H1 (cell line): ENCODE measurements around the gene DAB2IP. TPM values are rescaled to one million over a fixed set of nuclear protein-coding genes. Genes with fewer than 3 reads are reported as not detected.

Source experiments
- CTCF ChIA-PET: fragments of 300-600 bp; sonication (Branson Sonifier 250); formaldehyde crosslinking; loops from one replicate; lab custom pipeline; 2021; ENCODE audit not compliant: partially characterized antibody; lab: Charles Lee
- POLR2A ChIA-PET: fragments of 300-600 bp; sonication (Branson Sonifier 250); formaldehyde crosslinking; loops from one replicate; lab custom pipeline; 2021; ENCODE audit warnings: inconsistent platforms; ENCODE audit not compliant: partially characterized antibody; lab: Charles Lee
- DNase-seq, 2 experiments: peaks; one replicate each; pipeline versions ENCODE4 v3.0.0 to v3.0.0-alpha.2; 2010 to 2022; ENCODE audit warnings: low spot score in 2 of 2, low read depth in 1 of 2, mixed read lengths in 1 of 2
- FAIRE-seq: peaks from 2 replicates; lab custom pipeline; 2011; peaks lifted over from hg19 to GRCh38; lab: Jason Lieb, UNC
- H2AFZ ChIP-seq: 2 replicates; pipeline ENCODE4 v1.8.1; 2012; ENCODE audit warnings: low read length, inconsistent platforms
- H2AK5ac ChIP-seq: 2 replicates; pipeline ENCODE4 v1.6.1; 2013; ENCODE audit warnings: low read depth, low read length
- H2BK120ac ChIP-seq: replicated peaks from 2 replicates; pipeline ENCODE3; 2013; ENCODE audit warnings: low read depth, low read length, inconsistent platforms
- H2BK12ac ChIP-seq: 2 replicates; pipeline ENCODE4 v1.6.1; 2013; ENCODE audit warnings: low read depth, low read length
- H2BK15ac ChIP-seq: 2 replicates; pipeline ENCODE4 v1.6.1; 2013; ENCODE audit warnings: low read length
- H2BK20ac ChIP-seq: 2 replicates; pipeline ENCODE4 v1.6.1; 2013; ENCODE audit warnings: low read length
- H2BK5ac ChIP-seq: 2 replicates; pipeline ENCODE4 v1.6.1; 2013; ENCODE audit warnings: low read depth, low read length
- H3K14ac ChIP-seq: 2 replicates; pipeline ENCODE4 v1.6.1; 2013; ENCODE audit warnings: inconsistent platforms; ENCODE audit not compliant: insufficient read length
- H3K18ac ChIP-seq: 2 replicates; pipeline ENCODE4 v1.6.1; 2013; ENCODE audit warnings: low read length; ENCODE audit errors: extremely low read depth
- H3K23ac ChIP-seq: 2 replicates; pipeline ENCODE4 v1.6.1; 2013; ENCODE audit warnings: inconsistent platforms; ENCODE audit not compliant: insufficient read length
- H3K23me2 ChIP-seq: 2 replicates; pipeline ENCODE4 v1.6.1; 2013; ENCODE audit warnings: low read depth, low read length
- H3K27ac ChIP-seq: 2 replicates; pipeline ENCODE4 v1.6.1; 2011; ENCODE audit warnings: low read depth, low read length, inconsistent platforms
- H3K27me3 ChIP-seq, 4 experiments: replicated peaks in 1 of 4; 1 replicate in 1 of 4; 2 replicates in 3 of 4; pipeline versions ENCODE4 v1.6.1 to v1.8.1; 2011 to 2013; ENCODE audit warnings: low read length in 3 of 4, mild to moderate bottlenecking in 3 of 4, inconsistent platforms in 2 of 4, mixed read lengths in 2 of 4, moderate library complexity in 1 of 4; ENCODE audit not compliant: control insufficient read depth in 3 of 4, insufficient read depth in 3 of 4; ENCODE audit errors: extremely low read depth in 1 of 4
- H3K36me3 ChIP-seq, 4 experiments: 2 replicates each; pipeline versions ENCODE4 v1.6.1 to v1.8.1; 2011 to 2013; ENCODE audit warnings: mild to moderate bottlenecking in 4 of 4, low read length in 3 of 4, moderate library complexity in 2 of 4, control low read depth in 1 of 4, inconsistent platforms in 1 of 4; ENCODE audit not compliant: insufficient read depth in 4 of 4, control insufficient read depth in 2 of 4
- H3K4ac ChIP-seq: replicated peaks from 2 replicates; pipeline ENCODE3; 2013; ENCODE audit warnings: low read length, low read depth, mixed read lengths, inconsistent platforms; ENCODE audit not compliant: insufficient read length
- H3K4me1 ChIP-seq, 4 experiments: replicated peaks in 1 of 4; 1 replicate in 1 of 4; 2 replicates in 3 of 4; pipeline versions ENCODE4 v1.6.1 to v1.8.1; 2011 to 2013; ENCODE audit warnings: low read length in 3 of 4, inconsistent platforms in 2 of 4, mixed read lengths in 1 of 4; ENCODE audit not compliant: insufficient read depth in 4 of 4, control insufficient read depth in 3 of 4
- H3K4me2 ChIP-seq, 2 experiments: 2 replicates each; pipeline versions ENCODE4 v1.6.1 to v1.8.1; 2011 to 2013; ENCODE audit warnings: low read depth in 2 of 2, low read length in 2 of 2, control low read depth in 1 of 2, inconsistent platforms in 1 of 2, mild to moderate bottlenecking in 1 of 2; ENCODE audit not compliant: insufficient read depth in 1 of 2
- H3K4me3 ChIP-seq, 4 experiments: fragments of 200-600, 300-600 bp in 1 of 4; sonication (generic), shearing (Covaris generic), sonication (Bioruptor Twin) in 1 of 4; 2 replicates each; pipeline versions ENCODE4 v1.5.1 to v1.8.1; 2011 to 2016; ENCODE audit warnings: low read length in 4 of 4, low read depth in 3 of 4, control low read depth in 2 of 4, inconsistent platforms in 2 of 4, mild to moderate bottlenecking in 2 of 4, mixed read lengths in 1 of 4, moderate library complexity in 1 of 4; ENCODE audit not compliant: insufficient read depth in 2 of 4; ENCODE audit errors: extremely low read depth in 1 of 4
- H3K56ac ChIP-seq: replicated peaks from 2 replicates; pipeline ENCODE3; 2013; ENCODE audit warnings: low read depth, mild to moderate bottlenecking, mixed read lengths, low read length, inconsistent platforms; ENCODE audit not compliant: insufficient read length
- H3K79me1 ChIP-seq: 2 replicates; pipeline ENCODE4 v1.6.1; 2013; ENCODE audit warnings: low read depth, low read length, control low read depth
- H3K79me2 ChIP-seq, 2 experiments: 2 replicates each; pipeline versions ENCODE4 v1.6.1 to v1.8.1; 2012 to 2013; ENCODE audit warnings: low read length in 2 of 2, mild to moderate bottlenecking in 2 of 2, inconsistent platforms in 1 of 2; ENCODE audit not compliant: insufficient read depth in 2 of 2, control insufficient read depth in 1 of 2
- H3K9ac ChIP-seq, 4 experiments: replicated peaks in 1 of 4; 1 replicate in 1 of 4; 2 replicates in 3 of 4; pipeline versions ENCODE4 v1.6.1 to v1.8.1; 2011 to 2013; ENCODE audit warnings: low read depth in 3 of 4, low read length in 3 of 4, control low read depth in 2 of 4, mild to moderate bottlenecking in 2 of 4, moderate library complexity in 2 of 4, inconsistent platforms in 1 of 4; ENCODE audit errors: extremely low read depth in 1 of 4
- H3K9me3 ChIP-seq, 2 experiments: 2 replicates each; pipeline versions ENCODE4 v1.6.1 to v1.8.1; 2012 to 2013; ENCODE audit warnings: mild to moderate bottlenecking in 2 of 2, moderate library complexity in 2 of 2, control low read depth in 1 of 2, inconsistent platforms in 1 of 2, low read depth in 1 of 2, low read length in 1 of 2, mixed read lengths in 1 of 2; ENCODE audit not compliant: insufficient read depth in 2 of 2
- H4K20me1 ChIP-seq, 2 experiments: replicated peaks in 1 of 2; 2 replicates each; pipeline versions ENCODE3 to v1.8.1; 2011 to 2013; ENCODE audit warnings: inconsistent platforms in 2 of 2, low read length in 2 of 2, mild to moderate bottlenecking in 1 of 2; ENCODE audit not compliant: insufficient read depth in 2 of 2, control insufficient read depth in 1 of 2
- H4K5ac ChIP-seq: 2 replicates; pipeline ENCODE4 v1.6.1; 2013; ENCODE audit warnings: low read length, low read depth, mixed read lengths, inconsistent platforms; ENCODE audit not compliant: insufficient read length
- H4K8ac ChIP-seq: 2 replicates; pipeline ENCODE4 v1.8.0; 2013; ENCODE audit warnings: mild to moderate bottlenecking, moderate library complexity, low read length, inconsistent platforms; ENCODE audit not compliant: insufficient read depth; ENCODE audit errors: extremely low read depth
- H4K91ac ChIP-seq: replicated peaks from 2 replicates; pipeline ENCODE3; 2013; ENCODE audit warnings: low read length, mixed read lengths, inconsistent platforms; ENCODE audit not compliant: insufficient read length
- CHD1 ChIP-seq: IDR thresholded peaks from 2 replicates; pipeline ENCODE4 v1.6.1; 2012; ENCODE audit warnings: low read depth, low read length, improper control_type of control experiment
- FOSL1 ChIP-seq: IDR thresholded peaks from 2 replicates; pipeline ENCODE4 v1.6.1; 2011; ENCODE audit warnings: mild to moderate bottlenecking, low read depth, low read length, moderate library complexity; ENCODE audit not compliant: insufficient read depth
- JUN ChIP-seq: IDR thresholded peaks from 2 replicates; pipeline ENCODE4 v1.6.1; 2011; ENCODE audit warnings: low read depth, mild to moderate bottlenecking, improper control_type of control experiment, low read length
- KDM5A ChIP-seq: fragments of 200-600 bp; IDR thresholded peaks from 2 replicates; pipeline ENCODE4 v1.7.1; 2012; ENCODE audit warnings: mild to moderate bottlenecking, low read length, inconsistent platforms, mixed read lengths
- MAFK ChIP-seq: IDR thresholded peaks from 2 replicates; pipeline ENCODE4 v1.6.1; 2012; ENCODE audit warnings: low read depth, mild to moderate bottlenecking, improper control_type of control experiment, low read length
- RBBP5 ChIP-seq: IDR thresholded peaks from 2 replicates; pipeline ENCODE4 v1.7.1; 2012; ENCODE audit warnings: low read depth, mild to moderate bottlenecking, inconsistent platforms, low read length, moderate library complexity, borderline replicate concordance
- WGBS, 2 experiments: shearing (Covaris generic) in 1 of 2; methylation state at CpG; one replicate each; pipeline versions ENCODE4 v1.1.6 to v1.1.7; 2013 to 2015; ENCODE audit warnings: low lambda C conversion rate in 2 of 2, mixed read lengths in 2 of 2, inconsistent platforms in 1 of 2, low coverage in 1 of 2, missing lambda C conversion rate in 1 of 2; ENCODE audit not compliant: insufficient replicate concordance in 2 of 2, insufficient coverage in 1 of 2, insufficient read length in 1 of 2; ENCODE audit errors: extremely low coverage in 1 of 2, missing lambda C conversion rate in 1 of 2; 5-methylcytosine and 5-hydroxymethylcytosine counted together
- polyA plus RNA-seq, 7 experiments: library from polyadenylated mRNA; depleted of rRNA in 3 of 7; stranded (reverse) in 5 of 7; unstranded in 2 of 7; fragments of >200 nt in 5 of 7; fragments of 200-250 nt in 2 of 7; gene quantifications; 1 replicate in 5 of 7; 2 replicates in 1 of 7; 4 replicates in 1 of 7; pipeline versions ENCODE4 v1.2.1 to v1.2.3, GENCODE V29; 2011 to 2013; ENCODE audit warnings: missing spikeins in 2 of 7, mixed read lengths in 2 of 7
- total RNA-seq: library from RNA; stranded (reverse); fragmentation: NEBNext Ultra II Directional; extraction: Animal tissue kit (Norgen Biotek cat#: 25700); gene quantifications from 2 replicates; pipeline ENCODE4 v1.2.1, GENCODE V29; 2021
- TF ChIP-seq, protein P1 (sequence below), 3 experiments: IDR thresholded peaks; 1 replicate in 2 of 3; 2 replicates in 1 of 3; pipeline versions ENCODE4 v1.5.1 to v1.6.1; 2011; ENCODE audit warnings: low read length in 3 of 3, mild to moderate bottlenecking in 3 of 3, inconsistent platforms in 2 of 3, low read depth in 1 of 3, moderate library complexity in 1 of 3; ENCODE audit not compliant: insufficient read depth in 1 of 3; ENCODE audit errors: control extremely low read depth in 1 of 3
- TF ChIP-seq, protein P2 (sequence below): IDR thresholded peaks from 2 replicates; pipeline ENCODE4 v1.6.1; 2011; ENCODE audit warnings: low read length, improper control_type of control experiment

DAB2IP gene
- total and polyA plus RNA-seq, 2 of the 8 experiments (the other 6 are each of a cell fraction or from before 2014, with no cell fraction given): 19.7 to 39.5 TPM

- Histone ChIP-seq H2AFZ (no peak overlapping the region), H2BK5ac (no peak overlapping the region), H3K4me1 (peaks cover 0 to 10% (median 5%) of the 10 kb centered on the region in 4 experiments; a peak in 5 of 7 replicates), H3K23ac (no peak overlapping the region), H2BK120ac (no peak overlapping the region), H2AK5ac (peak overlapping the region; percentile 4; the same call in 1 of the 2 replicates), H3K79me1 (peaks cover 2% of the 10 kb centered on the region; the same call in 1 of the 2 replicates), H3K9me3 (no peaks in the 10 kb centered on the region), H3K18ac (no peak overlapping the region; the same call in 1 of the 2 replicates), H4K20me1 (peaks cover 5 to 8% of the 10 kb centered on the region in 2 experiments), H4K5ac (no peak overlapping the region), H3K36me3 (no peaks in the 10 kb centered on the region), H3K4me3 (no peak overlapping the region), H3K27ac (no peak overlapping the region), H2BK20ac (no peak overlapping the region), H3K9ac (no peak overlapping the region), H3K27me3 (no peaks in the 10 kb centered on the region), H2BK15ac (0 out of 2 replicates have a peak overlapping the region, but pooled peaks have one; percentile 8), H3K14ac (no peak overlapping the region), H3K4ac (no peak overlapping the region), H2BK12ac (no peak overlapping the region), H4K91ac (no peak overlapping the region), H3K79me2 (no peaks in the 10 kb centered on the region; a peak in 1 of 4 replicates), H4K8ac (no peak overlapping the region), H3K4me2 (no peak overlapping the region), H3K56ac (no peak overlapping the region), H3K23me2 (no peaks in the 10 kb centered on the region)
- ChIA-PET CTCF (interaction anchor here (0.6 to 6.0 kb wide), 14 partner anchors 6 to 376 kb away, joined by 3 to 56 read pairs (median 6); no protein-coding TSS in a partner anchor), POLR2A (interaction anchor here (5.7 kb wide), 1 partner anchor 14 kb away, joined by 26 read pairs; no protein-coding TSS in a partner anchor)
- FAIRE-seq: no peak
- WGBS, 2 experiments: 83% methylated on average over 11 of the region's 11 CpGs; no CpG with 5 or more reads in 1 of the 2 experiments
- DNase-seq: no peak
- TF ChIP-seq, protein P1, sequence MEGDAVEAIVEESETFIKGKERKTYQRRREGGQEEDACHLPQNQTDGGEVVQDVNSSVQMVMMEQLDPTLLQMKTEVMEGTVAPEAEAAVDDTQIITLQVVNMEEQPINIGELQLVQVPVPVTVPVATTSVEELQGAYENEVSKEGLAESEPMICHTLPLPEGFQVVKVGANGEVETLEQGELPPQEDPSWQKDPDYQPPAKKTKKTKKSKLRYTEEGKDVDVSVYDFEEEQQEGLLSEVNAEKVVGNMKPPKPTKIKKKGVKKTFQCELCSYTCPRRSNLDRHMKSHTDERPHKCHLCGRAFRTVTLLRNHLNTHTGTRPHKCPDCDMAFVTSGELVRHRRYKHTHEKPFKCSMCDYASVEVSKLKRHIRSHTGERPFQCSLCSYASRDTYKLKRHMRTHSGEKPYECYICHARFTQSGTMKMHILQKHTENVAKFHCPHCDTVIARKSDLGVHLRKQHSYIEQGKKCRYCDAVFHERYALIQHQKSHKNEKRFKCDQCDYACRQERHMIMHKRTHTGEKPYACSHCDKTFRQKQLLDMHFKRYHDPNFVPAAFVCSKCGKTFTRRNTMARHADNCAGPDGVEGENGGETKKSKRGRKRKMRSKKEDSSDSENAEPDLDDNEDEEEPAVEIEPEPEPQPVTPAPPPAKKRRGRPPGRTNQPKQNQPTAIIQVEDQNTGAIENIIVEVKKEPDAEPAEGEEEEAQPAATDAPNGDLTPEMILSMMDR (IDR thresholded peaks at IDR 0.05; ENCODE audit: control extremely low read depth in 1 of 3, insufficient read depth in 1 of 3, low read depth in 1 of 3, low read length in 3 of 3): no peak
- TF ChIP-seq MAFK (no peak), JUN (no peak), RBBP5 (no peak), KDM5A (no peak), FOSL1 (no peak), CHD1 (no peak)
- TF ChIP-seq, protein P2, sequence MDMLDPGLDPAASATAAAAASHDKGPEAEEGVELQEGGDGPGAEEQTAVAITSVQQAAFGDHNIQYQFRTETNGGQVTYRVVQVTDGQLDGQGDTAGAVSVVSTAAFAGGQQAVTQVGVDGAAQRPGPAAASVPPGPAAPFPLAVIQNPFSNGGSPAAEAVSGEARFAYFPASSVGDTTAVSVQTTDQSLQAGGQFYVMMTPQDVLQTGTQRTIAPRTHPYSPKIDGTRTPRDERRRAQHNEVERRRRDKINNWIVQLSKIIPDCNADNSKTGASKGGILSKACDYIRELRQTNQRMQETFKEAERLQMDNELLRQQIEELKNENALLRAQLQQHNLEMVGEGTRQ: no peak
Observed at GRCh38 chr9:121613009-121613752, 38.3 kb upstream of the DAB2IP start.
